ENCODE measurements around the gene CD74. TPM values are rescaled to one million over a fixed set of nuclear protein-coding genes. Genes with fewer than 3 reads are reported as not detected.

The CD74 gene
- total and polyA plus RNA-seq, 2 of the 13 experiments (the other 11 are each of a cell fraction or from before 2014, with no cell fraction given) = 34.1 to 84.4 TPM

DNA sequence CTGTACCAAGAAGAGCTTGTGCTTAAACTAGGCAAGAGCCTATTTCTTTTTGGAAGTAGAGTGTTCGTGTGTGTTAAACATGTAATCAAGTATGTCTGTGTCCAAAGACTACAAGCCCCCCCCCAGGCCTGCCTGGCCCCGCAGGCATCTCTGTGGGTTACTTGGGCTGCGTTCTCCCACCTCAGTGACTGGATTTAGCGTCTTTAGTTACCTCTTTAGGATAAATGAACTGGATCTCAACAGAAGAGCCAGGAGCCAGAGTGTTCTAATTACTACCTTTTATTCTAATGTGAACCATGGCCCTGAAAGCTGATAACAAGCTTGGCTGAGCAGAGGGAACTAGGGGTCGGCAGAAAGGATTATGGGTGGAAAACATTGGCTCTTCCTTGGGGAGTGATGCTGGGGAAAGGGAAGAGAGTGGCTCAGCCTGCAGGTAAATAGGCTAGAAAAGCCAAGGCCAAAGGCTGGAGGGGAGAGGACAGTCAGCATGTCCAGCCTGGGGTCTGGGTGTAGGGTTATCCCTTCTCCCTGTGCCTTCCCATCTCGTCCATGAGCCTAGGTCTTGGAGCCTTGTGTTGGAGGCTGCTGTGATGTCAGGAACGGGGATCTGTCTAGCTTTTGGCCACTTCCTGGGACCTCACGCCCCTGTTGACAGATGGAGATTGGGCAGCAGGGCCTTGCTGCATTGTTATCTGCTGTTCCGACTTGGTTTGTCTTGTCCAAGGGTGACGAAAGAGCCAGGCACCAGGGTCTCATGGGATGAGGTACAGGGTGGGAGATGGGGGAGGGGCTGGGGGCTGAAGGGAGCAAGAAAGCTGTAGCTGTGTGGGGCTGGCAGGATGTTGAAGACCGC, 11.1 kb downstream of the CD74 start:
- no peaks in the 10 kb centered on the region for H4K20me1 ChIP-seq (ENCODE audit: insufficient read depth, low read length)
- CTCF ChIA-PET (ENCODE audit: low intra/inter-chr PET ratio, low total read pairs) = no interaction called here
- no peaks in the 10 kb centered on the region for H3K4me1 ChIP-seq (ENCODE audit: insufficient read depth, low read length)
- H3K4me2 ChIP-seq (ENCODE audit: low read depth, low read length) = no peak overlapping the region
- POLR2A ChIA-PET = interaction anchor here (1.3 to 3.7 kb wide), 2 partner anchors 9 kb away, joined by 3 to 11 read pairs; no protein-coding TSS in a partner anchor
- H3K9me3 ChIP-seq (ENCODE audit: low read length) = no peaks in the 10 kb centered on the region
- H3K9ac ChIP-seq (ENCODE audit: insufficient read depth, low read depth, low read length) = no peak overlapping the region
- 96% methylated on average over 10 of the region's 11 CpGs for WGBS (ENCODE audit: low lambda C conversion rate)
- DNase-seq (ENCODE audit: low spot score) = no peak
- intact Hi-C loops (cut with micrococcal nuclease; ENCODE audit: unreplicated experiment) (no loop called here), in situ Hi-C loops (cut with HindIII; ENCODE audit: extremely low pct_ligation_motif_present, low pct_unique_long_range_greater_than_20kb) (no loop called here)
- TSS peak; percentile 82 for BruUV-seq (replicated peaks)
- TF ChIP-seq POLR2G (IDR thresholded peaks at IDR 0.05; ENCODE audit: low read depth, low read length) (peak; percentile 29; the same call in 1 of the 2 replicates), ZBTB10 (CRISPR knock-in tag; IDR thresholded peaks at IDR 0.05; ENCODE audit: borderline replicate concordance) (no peak)
- no peak overlapping the region for H2AFZ ChIP-seq (ENCODE audit: low read length)
- no peak overlapping the region for H3K27ac ChIP-seq (ENCODE audit: extremely low read length, insufficient read depth, low read length)
- H3K36me3 ChIP-seq (replicated peaks in 1 of 2; ENCODE audit: control insufficient read depth in 1 of 2, insufficient read depth in 2 of 2, low read length in 2 of 2) = peaks cover 22 to 58% of the 10 kb centered on the region in 2 experiments; a peak in 4 of 5 replicates
- no peaks in the 10 kb centered on the region for H3K79me2 ChIP-seq (ENCODE audit: insufficient read depth, low read length)
- no peak for FAIRE-seq
- ATAC-seq = no peak
- no peak overlapping the region for H3K4me3 ChIP-seq (replicated peaks in 1 of 3; ENCODE audit: insufficient read depth in 1 of 3, low read depth in 2 of 3, low read length in 3 of 3)
- H3K27me3 ChIP-seq (ENCODE audit: control insufficient read depth in 1 of 2, insufficient read depth in 2 of 2, low read length in 2 of 2) = no peaks in the 10 kb centered on the region

DNA sequence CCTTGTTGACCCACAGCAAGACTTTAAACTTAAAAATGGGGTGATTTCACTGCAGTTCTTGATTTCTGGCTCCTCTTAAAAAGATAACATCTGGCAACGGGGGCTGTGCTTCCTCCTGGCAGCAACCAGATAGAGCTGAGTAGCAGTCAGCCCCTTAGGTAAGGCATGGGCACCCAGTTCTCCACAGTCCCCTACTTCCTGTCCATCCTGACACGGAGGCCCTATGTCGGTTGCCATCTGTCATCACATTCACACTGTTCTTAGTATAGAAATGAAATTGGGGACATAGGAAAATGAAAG, 11.7 kb downstream of the CD74 start:
- in situ Hi-C loops (cut with HindIII; ENCODE audit: extremely low pct_ligation_motif_present, low pct_unique_long_range_greater_than_20kb) = no loop called here
- Histone ChIP-seq H3K4me2 (ENCODE audit: low read depth, low read length) (no peak overlapping the region), H4K20me1 (ENCODE audit: insufficient read depth, low read length) (no peaks in the 10 kb centered on the region), H3K36me3 (replicated peaks in 1 of 2; ENCODE audit: control insufficient read depth in 1 of 2, insufficient read depth in 2 of 2, low read length in 2 of 2) (peaks cover 24 to 60% of the 10 kb centered on the region in 2 experiments; a peak in 4 of 5 replicates), H3K27ac (ENCODE audit: extremely low read length, insufficient read depth, low read length) (no peak overlapping the region), H3K9ac (ENCODE audit: insufficient read depth, low read depth, low read length) (no peak overlapping the region), H3K79me2 (ENCODE audit: insufficient read depth, low read length) (no peaks in the 10 kb centered on the region), H3K4me1 (ENCODE audit: insufficient read depth, low read length) (no peaks in the 10 kb centered on the region), H2AFZ (ENCODE audit: low read length) (no peak overlapping the region), H3K27me3 (ENCODE audit: control insufficient read depth in 1 of 2, insufficient read depth in 2 of 2, low read length in 2 of 2) (no peaks in the 10 kb centered on the region), H3K4me3 (replicated peaks in 1 of 3; ENCODE audit: insufficient read depth in 1 of 3, low read depth in 2 of 3, low read length in 3 of 3) (no peak overlapping the region), H3K9me3 (ENCODE audit: low read length) (no peaks in the 10 kb centered on the region)
- no TSS peak for BruUV-seq (replicated peaks)
- POLR2A ChIA-PET = interaction anchor here (3.7 kb wide), 1 partner anchor 10 kb away, joined by 11 read pairs; no protein-coding TSS in a partner anchor
- CTCF ChIA-PET (ENCODE audit: low intra/inter-chr PET ratio, low total read pairs) = no interaction called here
- DNase-seq (ENCODE audit: low spot score) (no peak), ATAC-seq (no peak), FAIRE-seq (no peak)
- WGBS (ENCODE audit: low lambda C conversion rate) = 93% methylated on average over 3 of the region's 3 CpGs
- intact Hi-C loops (cut with micrococcal nuclease; ENCODE audit: unreplicated experiment) = no loop called here
- no peak for TF ChIP-seq ZEB1 (IDR thresholded peaks at IDR 0.05; ENCODE audit: insufficient replicate concordance, low read depth)
- TF ChIP-seq, protein P1, sequence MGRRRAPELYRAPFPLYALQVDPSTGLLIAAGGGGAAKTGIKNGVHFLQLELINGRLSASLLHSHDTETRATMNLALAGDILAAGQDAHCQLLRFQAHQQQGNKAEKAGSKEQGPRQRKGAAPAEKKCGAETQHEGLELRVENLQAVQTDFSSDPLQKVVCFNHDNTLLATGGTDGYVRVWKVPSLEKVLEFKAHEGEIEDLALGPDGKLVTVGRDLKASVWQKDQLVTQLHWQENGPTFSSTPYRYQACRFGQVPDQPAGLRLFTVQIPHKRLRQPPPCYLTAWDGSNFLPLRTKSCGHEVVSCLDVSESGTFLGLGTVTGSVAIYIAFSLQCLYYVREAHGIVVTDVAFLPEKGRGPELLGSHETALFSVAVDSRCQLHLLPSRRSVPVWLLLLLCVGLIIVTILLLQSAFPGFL (CRISPR knock-in tag; IDR thresholded peaks at IDR 0.05) = no peak
- no peak for TF ChIP-seq JUND (CRISPR knock-in tag; IDR thresholded peaks at IDR 0.05)
- TF ChIP-seq ZBTB46 (CRISPR knock-in tag; IDR thresholded peaks at IDR 0.05; ENCODE audit: borderline replicate concordance) = no peak
- TF ChIP-seq CSRNP2 (CRISPR knock-in tag; conservative IDR thresholded peaks at IDR 0.05; ENCODE audit: low read depth) = no peak
- TF ChIP-seq KDM3A (CRISPR knock-in tag; IDR thresholded peaks at IDR 0.05; ENCODE audit: low read depth) = no peak

All from HepG2 (cell line).